Body of pancreas (tissue), 4 donors: Measurements from ENCODE around the gene TBX20.

Experiments used
- POLR2A ChIP-seq, 3 donors: fragments of 450-650 bp; IDR thresholded peaks; one replicate each; pipeline ENCODE4 v1.6.1; 2016; ENCODE audit warnings: antibody characterized with exemption in 3 of 3, mild to moderate bottlenecking in 2 of 3
- TF ChIP-seq, protein P1 (sequence below), 7 experiments: fragments of 450-650 bp in 4 of 7; fragments of 200-600 bp in 3 of 7; sonication (generic) in 3 of 7; IDR thresholded peaks; one replicate each; pipeline ENCODE4 v1.5.1; 2016 to 2019; ENCODE audit warnings: antibody characterized with exemption in 7 of 7

DNA sequence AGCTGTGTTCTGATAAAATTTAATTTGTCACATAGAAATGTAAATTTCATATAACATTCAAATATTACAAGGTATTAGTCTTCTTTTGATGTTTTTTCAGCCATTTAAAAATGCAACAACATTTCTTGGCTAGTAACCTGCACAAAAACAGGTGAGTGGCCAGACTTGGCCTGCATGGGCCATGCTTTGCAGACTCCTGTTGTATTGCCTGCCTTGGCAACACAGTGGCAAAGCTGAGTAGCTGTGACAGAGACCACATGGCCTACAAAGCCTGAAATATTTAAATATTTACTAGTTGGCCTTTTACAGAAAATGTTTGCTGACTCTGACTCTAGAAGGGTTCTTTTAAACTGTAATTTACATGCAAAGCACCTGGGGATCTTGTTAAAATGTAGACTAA, 13.5 kb upstream of the TBX20 start:
- TF ChIP-seq, protein P1, sequence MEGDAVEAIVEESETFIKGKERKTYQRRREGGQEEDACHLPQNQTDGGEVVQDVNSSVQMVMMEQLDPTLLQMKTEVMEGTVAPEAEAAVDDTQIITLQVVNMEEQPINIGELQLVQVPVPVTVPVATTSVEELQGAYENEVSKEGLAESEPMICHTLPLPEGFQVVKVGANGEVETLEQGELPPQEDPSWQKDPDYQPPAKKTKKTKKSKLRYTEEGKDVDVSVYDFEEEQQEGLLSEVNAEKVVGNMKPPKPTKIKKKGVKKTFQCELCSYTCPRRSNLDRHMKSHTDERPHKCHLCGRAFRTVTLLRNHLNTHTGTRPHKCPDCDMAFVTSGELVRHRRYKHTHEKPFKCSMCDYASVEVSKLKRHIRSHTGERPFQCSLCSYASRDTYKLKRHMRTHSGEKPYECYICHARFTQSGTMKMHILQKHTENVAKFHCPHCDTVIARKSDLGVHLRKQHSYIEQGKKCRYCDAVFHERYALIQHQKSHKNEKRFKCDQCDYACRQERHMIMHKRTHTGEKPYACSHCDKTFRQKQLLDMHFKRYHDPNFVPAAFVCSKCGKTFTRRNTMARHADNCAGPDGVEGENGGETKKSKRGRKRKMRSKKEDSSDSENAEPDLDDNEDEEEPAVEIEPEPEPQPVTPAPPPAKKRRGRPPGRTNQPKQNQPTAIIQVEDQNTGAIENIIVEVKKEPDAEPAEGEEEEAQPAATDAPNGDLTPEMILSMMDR (IDR thresholded peaks at IDR 0.05) = no peak
- no peak for TF ChIP-seq POLR2A (IDR thresholded peaks at IDR 0.05)
